NCI-H2196 (cell line): Measurements from ENCODE around the gene COL6A5.
"Not testable (repeated sequence)": the region's sequence is repeated elsewhere in the genome, so short reads cannot be mapped to it uniquely, and the experiment has no call there.

ENCODE experiments used
- DNase-seq: peaks from one replicate; lab custom pipeline; 2025; ENCODE audit not compliant: unreplicated experiment; lab: John Stamatoyannopoulos, UW

COL6A5 gene

DNA sequence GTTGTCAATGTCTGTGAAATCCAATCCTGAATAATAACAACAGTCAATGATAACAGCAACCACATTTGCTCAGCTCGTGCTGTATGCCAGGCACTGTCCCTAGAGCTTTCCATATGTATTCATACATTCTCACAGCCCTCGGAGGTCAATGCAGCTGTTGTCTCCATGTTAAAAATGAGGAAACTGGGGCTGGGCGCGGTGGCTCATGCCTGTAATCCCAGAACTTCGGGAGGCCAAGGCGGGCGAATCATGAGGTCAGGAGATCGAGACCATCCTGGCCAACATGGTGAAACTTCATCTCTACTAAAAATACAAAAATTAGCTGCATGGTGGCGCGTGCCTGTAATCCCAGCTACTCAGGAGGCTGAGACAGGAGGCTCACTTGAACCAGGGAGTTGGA lies 86.6 kb downstream of the COL6A5 start:
- DNase-seq: not testable (repeated sequence)

DNA sequence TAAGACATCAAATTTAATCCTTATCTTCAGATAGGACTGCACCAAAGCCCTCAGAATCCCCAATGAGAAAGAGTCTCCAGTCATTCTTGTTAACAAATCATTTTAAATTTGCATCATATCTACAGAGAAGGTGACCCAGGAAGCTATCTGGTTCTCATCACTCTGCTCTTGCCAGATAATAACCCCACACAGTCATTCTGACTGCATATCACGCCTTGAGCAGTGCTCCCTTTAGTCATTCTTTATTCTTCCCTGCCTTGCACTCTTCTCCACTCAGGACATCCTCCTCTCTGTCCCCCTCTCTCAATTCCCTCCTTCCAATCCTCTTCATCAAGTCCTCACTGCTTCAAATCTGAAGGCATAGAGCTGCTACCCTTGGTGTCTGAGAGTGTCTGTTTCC lies 87.8 kb downstream of the COL6A5 start:
- DNase-seq: no peak

GRCh38 chr3:130442284-130442683 lies 96.8 kb downstream of the COL6A5 start:
- DNase-seq: no peak

DNA sequence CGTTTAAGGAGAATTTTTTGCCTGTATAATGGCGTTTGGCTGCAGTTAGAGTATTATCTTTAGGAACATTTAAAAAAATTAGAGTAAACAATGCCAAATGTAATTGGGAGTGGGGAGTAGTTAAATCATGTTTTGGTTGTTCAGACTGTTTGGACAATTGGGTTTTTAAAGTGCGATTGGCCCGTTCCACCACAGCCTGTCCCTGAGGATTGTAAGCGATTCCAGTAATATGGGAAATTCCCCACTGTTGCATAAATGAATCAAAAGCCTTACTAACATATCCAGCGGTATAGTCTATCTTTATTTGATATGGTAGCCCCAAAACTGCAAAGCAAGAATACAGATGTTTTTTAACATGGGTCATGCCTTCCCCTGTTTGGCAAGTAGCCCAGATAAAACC lies 101.4 kb downstream of the COL6A5 start:
- DNase-seq: not testable (repeated sequence)

- DNase-seq: not testable (repeated sequence)
These were observed 102.7 kb downstream of the COL6A5 start for GRCh38 chr3:130448155-130448554.

DNA sequence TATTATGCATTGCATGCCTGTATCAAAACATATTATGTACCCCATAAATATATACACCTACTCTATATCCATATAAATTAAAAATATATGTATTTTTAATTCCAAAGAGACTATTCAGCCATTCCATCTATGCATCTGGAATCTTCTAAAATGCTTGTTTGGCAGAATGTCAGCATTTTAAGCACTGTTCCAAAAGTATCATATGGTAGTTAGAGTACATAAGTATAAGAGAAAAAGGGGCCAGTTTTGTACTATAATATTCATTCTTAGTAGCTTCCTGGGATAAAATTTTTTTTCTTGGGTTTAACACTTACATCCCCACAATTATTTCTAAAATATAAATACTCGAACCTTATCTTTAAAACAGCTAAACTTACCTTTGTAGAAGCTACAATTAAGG lies 111.1 kb downstream of the COL6A5 start:
- DNase-seq: no peak

GRCh38 chr3:130457671-130458070 lies 112.2 kb downstream of the COL6A5 start:
- DNase-seq: no peak

GRCh38 chr3:130459944-130460343 lies 114.5 kb downstream of the COL6A5 start:
- no peak for DNase-seq

GRCh38 chr3:130462089-130462488 lies 116.6 kb downstream of the COL6A5 start:
- no peak for DNase-seq

DNA sequence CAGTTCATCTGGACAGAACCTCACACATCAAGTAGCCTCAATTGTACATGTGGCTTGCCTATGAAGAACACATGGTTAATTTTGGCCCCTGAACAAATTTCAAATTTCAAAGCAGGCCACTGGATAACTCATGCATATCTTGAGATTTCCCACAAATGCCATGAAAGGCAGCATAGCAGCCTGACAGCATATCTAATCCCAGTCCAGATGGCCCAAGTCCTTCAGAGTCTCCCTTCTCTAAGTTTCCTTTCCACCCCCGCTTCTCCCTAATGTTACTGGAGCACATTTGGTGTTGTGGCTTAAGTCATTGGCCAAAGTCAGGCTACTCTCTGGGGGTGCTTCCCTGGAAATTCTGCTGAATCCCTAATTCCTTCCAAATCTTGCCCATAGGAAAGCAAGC lies 117.7 kb downstream of the COL6A5 start:
- no peak for DNase-seq

GRCh38 chr3:130465521-130465920 lies 120.0 kb downstream of the COL6A5 start:
- DNase-seq: no peak

DNA sequence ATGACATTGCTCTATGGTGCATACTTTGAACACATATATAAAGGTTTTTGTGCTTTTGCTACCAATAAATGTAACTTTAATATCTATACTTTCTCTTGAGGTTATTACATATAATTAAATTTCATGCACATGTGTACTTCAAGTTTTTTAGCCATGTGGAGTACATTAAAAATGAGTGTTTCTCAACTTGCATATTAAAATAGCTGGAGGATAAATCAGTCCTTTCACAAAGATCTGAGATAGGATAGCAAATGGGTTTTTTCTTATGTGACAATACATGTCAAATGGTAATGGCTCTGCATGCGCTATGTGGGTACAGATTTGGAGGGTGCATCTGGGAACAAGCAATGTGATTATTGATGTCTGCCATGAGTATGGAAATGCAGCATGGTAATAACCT lies 122.8 kb downstream of the COL6A5 start:
- DNase-seq: no peak

DNA sequence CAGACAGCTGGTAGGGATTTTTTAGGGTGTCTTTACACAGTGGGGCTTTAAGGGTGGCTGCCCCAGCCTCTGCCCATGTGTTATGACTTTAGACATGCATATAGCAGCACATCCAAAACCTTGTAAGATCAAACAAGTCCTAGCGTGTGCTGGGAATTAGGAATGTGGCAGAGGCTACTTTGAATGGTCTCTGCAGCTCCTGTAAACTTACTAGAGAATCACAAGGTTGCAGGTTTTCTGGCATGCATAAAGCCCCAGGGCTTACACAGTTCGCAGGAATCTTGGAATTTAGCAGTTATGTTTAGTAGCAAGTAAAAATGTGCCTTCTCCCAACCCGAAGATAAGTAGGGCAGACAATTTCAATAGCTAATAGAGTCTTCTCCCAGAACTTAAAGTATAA lies 124.7 kb downstream of the COL6A5 start:
- DNase-seq: no peak

GRCh38 chr3:130473416-130473815 lies 127.9 kb downstream of the COL6A5 start:
- DNase-seq: no peak

- DNase-seq: peak; percentile 42
These were observed 135.3 kb downstream of the COL6A5 start for GRCh38 chr3:130480736-130481135.

- DNase-seq: no peak
These were observed 142.8 kb downstream of the COL6A5 start for GRCh38 chr3:130488288-130488687.

DNA sequence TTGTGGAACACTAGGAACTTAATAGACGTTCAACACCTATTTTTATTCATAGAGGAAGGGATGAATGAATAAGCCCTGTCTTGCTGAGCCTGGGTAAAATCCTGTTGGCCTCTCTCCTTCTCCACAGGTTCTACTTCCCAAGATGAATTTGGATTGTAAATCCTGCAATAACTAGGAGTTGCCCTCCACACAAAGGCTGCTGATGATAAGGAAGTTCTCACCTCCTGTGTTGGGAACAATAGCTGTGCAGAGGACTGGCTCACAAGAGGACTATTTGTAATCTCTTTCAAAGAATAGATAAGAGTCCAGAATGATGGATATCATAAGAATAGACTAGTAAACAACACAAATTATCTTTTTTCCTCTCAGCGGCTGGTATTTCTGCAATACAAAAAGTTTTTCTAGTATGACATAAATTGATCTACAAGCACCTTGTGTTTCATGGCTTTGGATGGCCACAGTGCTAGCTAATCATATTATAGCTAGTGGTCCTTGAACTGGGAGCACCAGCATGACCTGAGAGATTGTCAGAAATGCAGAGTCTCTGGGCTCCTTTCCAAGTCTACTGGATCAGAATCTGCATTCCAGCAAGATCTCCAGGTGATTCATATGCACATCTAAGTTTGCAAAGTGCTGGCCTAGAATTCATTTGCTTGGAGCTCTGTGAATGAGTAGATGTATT lies 143.4 kb downstream of the COL6A5 start:
- DNase-seq: no peak

DNA sequence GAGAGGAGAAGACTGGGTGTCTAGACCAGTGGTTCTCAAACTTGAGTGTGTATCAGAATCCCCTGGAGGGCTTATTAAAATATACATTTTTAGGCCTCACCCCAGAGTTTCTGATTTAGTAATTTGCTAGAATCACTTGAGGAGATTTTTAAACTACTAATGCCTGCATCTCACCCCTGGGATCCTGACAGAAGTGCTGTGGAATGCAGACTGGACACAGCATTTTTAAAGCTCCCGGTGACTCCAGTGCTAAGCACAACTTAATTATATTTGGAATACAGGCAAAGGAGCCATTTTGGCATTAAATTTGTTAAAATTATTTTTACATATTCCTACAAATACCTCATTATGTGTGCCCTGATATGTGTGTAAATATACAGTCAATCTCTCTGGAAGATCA lies 144.8 kb downstream of the COL6A5 start:
- DNase-seq: no peak

GRCh38 chr3:130491431-130491830 lies 146.0 kb downstream of the COL6A5 start:
- DNase-seq: no peak

DNA sequence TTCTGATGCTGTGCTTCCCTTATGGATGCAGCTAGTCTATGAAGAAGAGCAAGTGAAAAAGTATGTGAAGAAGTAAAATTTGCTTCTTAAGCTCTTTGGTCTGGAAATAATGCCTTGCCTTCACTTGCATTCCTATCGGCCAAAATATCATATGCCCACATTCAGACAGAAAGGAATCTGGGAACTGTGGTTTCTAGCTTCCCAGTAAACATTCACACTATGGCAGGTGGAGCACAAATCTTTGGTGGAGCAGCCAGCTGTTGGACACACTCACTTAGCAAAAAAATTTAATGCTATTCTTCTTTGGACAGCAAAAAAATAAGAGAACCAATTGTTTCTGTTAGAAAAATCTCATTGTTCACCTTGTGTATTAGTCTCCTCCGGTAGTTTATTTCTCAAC lies 159.2 kb downstream of the COL6A5 start:
- no peak for DNase-seq

DNA sequence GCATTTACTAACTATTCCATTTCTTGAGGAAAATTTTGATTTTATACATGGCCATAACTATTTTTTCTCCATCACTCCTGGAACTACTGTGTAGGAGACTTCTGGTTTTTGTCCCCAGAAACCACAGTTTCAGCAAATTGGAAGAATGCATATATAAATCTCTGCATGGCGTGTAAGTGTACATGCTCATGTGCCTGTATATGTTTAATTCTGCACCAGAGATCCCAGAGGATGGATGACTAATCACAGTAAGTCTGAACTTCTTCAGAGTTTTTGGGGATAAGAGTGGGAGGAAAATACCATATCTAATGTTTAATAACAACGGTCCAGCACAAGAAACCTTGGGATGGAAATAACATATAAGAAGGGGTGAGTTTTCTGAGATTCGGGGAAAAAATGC lies 160.6 kb downstream of the COL6A5 start:
- no peak for DNase-seq

GRCh38 chr3:130507746-130508145 lies 162.3 kb downstream of the COL6A5 start:
- no peak for DNase-seq

DNA sequence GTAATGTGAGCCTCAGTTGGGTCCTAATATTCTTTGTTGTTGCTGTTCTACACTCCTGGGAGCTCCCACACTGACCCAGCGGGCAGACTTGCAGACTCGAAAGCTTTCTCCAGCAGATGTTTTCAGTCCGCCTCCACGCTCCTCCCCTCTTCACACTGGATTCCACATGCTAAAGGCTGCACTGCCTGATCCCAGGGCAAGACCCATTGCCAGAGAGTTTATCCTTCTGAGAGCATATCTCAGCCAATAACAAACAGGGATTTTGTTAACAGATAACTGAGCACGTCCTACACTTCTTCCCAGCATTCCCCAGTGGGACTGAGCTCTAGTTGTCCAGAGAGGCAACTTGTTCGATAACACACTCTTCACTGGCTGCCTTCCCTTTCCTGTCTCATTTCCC lies 163.5 kb downstream of the COL6A5 start:
- no peak for DNase-seq
